Spleen (tissue), 11 donors: ENCODE results near the gene LGALS3. TPM values are rescaled to one million over a fixed set of nuclear protein-coding genes. Genes with fewer than 3 reads are reported as not detected.

Experiments used
- DNase-seq: peaks from one replicate; pipeline ENCODE4 v3.0.0-alpha.2; 2020
- H3K27ac ChIP-seq, 8 donors: fragments of 200-600 bp; sonication (generic) in 7 of 8; 1 replicate in 4 of 8; 2 replicates in 4 of 8; pipeline versions ENCODE4 v1.5.0 to v1.8.0; 2016 to 2021; ENCODE audit warnings: inconsistent platforms in 4 of 8, mild to moderate bottlenecking in 4 of 8, moderate library complexity in 1 of 8
- H3K27me3 ChIP-seq, 7 donors: fragments of 200-600 bp; sonication (generic) in 6 of 7; replicated peaks in 1 of 7; 1 replicate in 4 of 7; 2 replicates in 3 of 7; pipeline versions ENCODE4 v1.5.0 to v1.8.0; 2016 to 2021; ENCODE audit warnings: inconsistent platforms in 3 of 7, mild to moderate bottlenecking in 1 of 7
- H3K36me3 ChIP-seq, 6 donors: fragments of 200-600 bp; sonication (generic) in 5 of 6; 1 replicate in 4 of 6; 2 replicates in 2 of 6; pipeline versions ENCODE4 v1.5.0 to v1.8.0; 2016 to 2021; ENCODE audit warnings: inconsistent platforms in 2 of 6
- H3K4me1 ChIP-seq, 6 donors: fragments of 200-600 bp; sonication (generic) in 5 of 6; 1 replicate in 3 of 6; 2 replicates in 3 of 6; pipeline versions ENCODE4 v1.5.0 to v1.8.0; 2016 to 2021; ENCODE audit warnings: inconsistent platforms in 3 of 6
- H3K4me3 ChIP-seq, 8 donors: fragments of 200-600 bp; sonication (generic) in 7 of 8; 1 replicate in 4 of 8; 2 replicates in 4 of 8; pipeline versions ENCODE4 v1.5.0 to v1.8.0; 2016 to 2021; ENCODE audit warnings: inconsistent platforms in 4 of 8, mild to moderate bottlenecking in 4 of 8, moderate library complexity in 2 of 8
- H3K9me3 ChIP-seq, 8 donors: fragments of 200-600 bp; sonication (generic) in 7 of 8; 1 replicate in 4 of 8; 2 replicates in 4 of 8; pipeline versions ENCODE4 v1.5.0 to v1.8.0; 2016 to 2021; ENCODE audit warnings: inconsistent platforms in 4 of 8
- CTCF ChIP-seq, 11 experiments: fragments of 200-600 bp in 7 of 11; fragments of 450-650 bp in 4 of 11; sonication (generic) in 4 of 11; IDR thresholded peaks in 8 of 11; conservative IDR thresholded peaks in 3 of 11; 1 replicate in 7 of 11; 2 replicates in 4 of 11; pipeline versions ENCODE4 v1.4.0 to v1.8.0; 2016 to 2021; ENCODE audit warnings: antibody characterized with exemption in 11 of 11, inconsistent platforms in 4 of 11, mild to moderate bottlenecking in 1 of 11
- POLR2A ChIP-seq, 3 donors: fragments of 450-650 bp; IDR thresholded peaks; one replicate each; pipeline ENCODE4 v1.5.1; 2017; ENCODE audit warnings: antibody characterized with exemption in 3 of 3, mild to moderate bottlenecking in 1 of 3
- POLR2AphosphoS5 ChIP-seq, 3 donors: sonication (generic); formaldehyde crosslinking; IDR thresholded peaks; one replicate each; pipeline ENCODE4 v1.5.1; 2017; ENCODE audit warnings: antibody characterized with exemption in 3 of 3
- WGBS, 5 donors: extraction: QIAGEN DNeasy Blood & Tissue Kit in 3 of 5; methylation state at CpG; one replicate each; pipeline versions ENCODE4 v1.1.5 to v1.1.7; 2013 to 2018; 5-methylcytosine and 5-hydroxymethylcytosine counted together
- intact Hi-C: fragments of 100-400 bp; cut with DNase I; formaldehyde crosslinking; loops from one replicate; pipeline ENCODE4 v1.15.0; 2023; ENCODE audit warnings: low total_unique reads
- polyA plus RNA-seq, 3 donors: library from polyadenylated mRNA; stranded (reverse); fragments of 200-250 nt; gene quantifications; one replicate each; pipeline ENCODE4 v1.2.1, GENCODE V29; 2013
- total RNA-seq, 7 donors: library from RNA; depleted of rRNA in 3 of 7; stranded (reverse); fragments of >200 nt in 3 of 7; fragmentation: NEBNext Ultra II Directional in 4 of 7; extraction: Animal tissue kit (Norgen Biotek cat#: 25700) in 4 of 7; gene quantifications; one replicate each; pipeline versions ENCODE4 v1.1.0 to v1.2.1, GENCODE V29; 2016 to 2021
- donor health status: healthy with polysubstance abuse.
- donor health status: DM: no; HTN: no; CAD: no; lungs with moderate emphysema.
- donor health status: DM: no; HTN: no; CAD: no.
- donor health status: Bipolar disorder and iron deficiency.
- donor health status: healthy.
- donor health status: DM: no; HTN: no; CAD: no.
- donor health status: DM: yes; HTN: yes; CAD: no.

The LGALS3 gene
- total and polyA plus RNA-seq, 10 donors: 37.4 to 201 (median 60.8) TPM

DNA sequence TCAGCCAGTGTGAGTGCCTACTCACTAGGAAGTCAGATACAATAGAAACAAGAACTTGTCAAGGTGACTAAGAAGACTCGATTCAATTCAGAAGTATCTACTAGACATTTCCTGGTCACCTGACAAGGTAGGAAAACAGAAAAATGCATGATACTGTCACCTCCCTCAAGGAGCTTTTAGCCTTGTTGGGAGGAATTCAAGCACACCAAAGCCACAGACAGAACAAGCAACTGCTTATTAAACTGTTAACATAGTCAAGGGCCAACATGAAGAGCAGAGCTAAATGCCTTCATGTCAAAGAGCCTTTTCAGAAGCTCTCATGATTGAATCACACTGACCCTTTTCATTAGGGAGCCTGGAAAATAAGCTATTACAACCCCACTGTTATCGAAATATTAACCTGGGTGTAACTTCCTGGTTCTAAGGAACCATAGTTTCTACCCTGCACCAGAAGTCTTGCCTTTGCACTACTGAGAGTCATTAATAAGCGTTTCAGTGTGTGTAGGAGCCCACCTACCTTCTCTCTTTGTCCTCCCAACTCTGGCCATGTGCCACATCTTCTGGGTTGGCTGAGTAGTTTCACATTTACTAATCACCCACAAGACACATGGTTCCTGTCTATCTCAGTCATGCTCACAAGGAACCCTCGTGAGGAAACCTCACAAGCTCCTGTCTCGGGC, 31.0 kb upstream of the LGALS3 start:
- H3K27ac ChIP-seq: peak overlapping the region in 7 of 8 donors; percentile 29 to 86 (median 63)
- H3K4me3 ChIP-seq: no peak overlapping the region
- no peaks in the 10 kb centered on the region for H3K27me3 ChIP-seq
- WGBS, 5 donors: 32 to 45% (median 40%) methylated on average over 5 of the region's 5 CpGs
- H3K36me3 ChIP-seq: no peaks in the 10 kb centered on the region
- no peaks in the 10 kb centered on the region for H3K9me3 ChIP-seq
- DNase-seq: no peak
- intact Hi-C loops: loop anchor here (5.0 kb wide), 1 partner anchor 34 kb away; no protein-coding TSS in a partner anchor
- TF ChIP-seq POLR2A (IDR thresholded peaks at IDR 0.05) (no peak), CTCF (IDR thresholded peaks at IDR 0.05 in 8 of 11, conservative IDR thresholded peaks at IDR 0.05 in 3 of 11) (no peak), POLR2AphosphoS5 (IDR thresholded peaks at IDR 0.05) (no peak)
- H3K4me1 ChIP-seq: peaks cover 17 to 57% (median 33%) of the 10 kb centered on the region in 6 donors

DNA sequence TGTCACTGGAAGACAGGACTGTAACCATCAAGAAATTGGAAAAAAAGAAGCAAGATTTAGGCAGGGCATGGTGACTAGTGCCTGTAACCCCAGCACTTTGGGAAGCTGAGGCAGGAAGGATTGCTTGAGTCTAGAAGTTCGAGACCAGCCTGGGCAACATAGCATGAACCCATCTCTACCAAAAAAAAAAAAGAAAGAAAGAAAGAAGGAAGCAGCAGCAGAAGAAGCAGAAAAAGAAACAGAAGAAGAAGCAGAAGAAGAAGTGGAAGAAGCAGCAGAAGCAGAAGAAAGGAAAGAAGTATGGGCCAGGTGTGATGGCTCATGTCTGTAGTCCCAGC, 30.5 kb upstream of the LGALS3 start:
- DNase-seq: no peak
- Histone ChIP-seq H3K27me3 (no peaks in the 10 kb centered on the region), H3K27ac (peak overlapping the region in 6 of 8 donors; percentile 41 to 86 (median 63)), H3K36me3 (no peaks in the 10 kb centered on the region), H3K4me1 (peaks cover 22 to 62% (median 38%) of the 10 kb centered on the region in 6 donors), H3K9me3 (no peaks in the 10 kb centered on the region), H3K4me3 (no peak overlapping the region)
- intact Hi-C loops: loop anchor here (5.0 kb wide), 1 partner anchor 34 kb away; no protein-coding TSS in a partner anchor
- 58 to 88% (median 74%) methylated on average over 1 of the region's 1 CpG for WGBS, 5 donors
- TF ChIP-seq POLR2A (IDR thresholded peaks at IDR 0.05): no peak
- no peak for TF ChIP-seq CTCF (IDR thresholded peaks at IDR 0.05 in 8 of 11, conservative IDR thresholded peaks at IDR 0.05 in 3 of 11)
- no peak for TF ChIP-seq POLR2AphosphoS5 (IDR thresholded peaks at IDR 0.05)

DNA sequence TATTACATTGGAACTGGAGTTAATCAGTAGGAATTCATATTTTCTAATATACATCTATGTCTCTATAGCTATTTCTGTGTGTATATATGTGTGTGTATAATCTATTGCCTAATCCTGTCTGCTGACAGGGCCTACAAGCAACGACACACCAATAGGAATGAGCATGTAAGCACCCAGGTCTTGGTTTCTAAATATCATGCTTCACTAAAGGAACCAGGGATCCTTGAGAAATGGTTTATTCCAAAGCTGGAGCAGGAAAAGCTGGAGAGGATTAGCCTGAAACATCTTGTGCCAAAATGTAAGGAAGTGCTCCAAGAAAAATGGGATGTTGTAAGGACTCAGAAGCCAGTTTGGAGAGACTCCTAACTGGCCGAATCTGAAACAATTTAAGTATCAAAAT, 29.3 kb upstream of the LGALS3 start:
- H3K27me3 ChIP-seq: no peaks in the 10 kb centered on the region
- 62 to 86% (median 71%) methylated on average over 2 of the region's 2 CpGs for WGBS, 5 donors
- peaks cover 34 to 74% (median 50%) of the 10 kb centered on the region in 6 donors for H3K4me1 ChIP-seq
- no peak for DNase-seq
- intact Hi-C loops: loop anchor here (5.0 kb wide), 1 partner anchor 33 kb away; no protein-coding TSS in a partner anchor
- peaks cover 0 to 7% (median 3%) of the 10 kb centered on the region in 8 donors for H3K9me3 ChIP-seq
- H3K27ac ChIP-seq: peak overlapping the region in 3 of 8 donors; percentile 27 to 86 (median 67)
- TF ChIP-seq CTCF (IDR thresholded peaks at IDR 0.05 in 8 of 11, conservative IDR thresholded peaks at IDR 0.05 in 3 of 11) (no peak), POLR2AphosphoS5 (IDR thresholded peaks at IDR 0.05) (no peak), POLR2A (IDR thresholded peaks at IDR 0.05) (no peak)
- H3K4me3 ChIP-seq: no peak overlapping the region
- H3K36me3 ChIP-seq: no peaks in the 10 kb centered on the region

DNA sequence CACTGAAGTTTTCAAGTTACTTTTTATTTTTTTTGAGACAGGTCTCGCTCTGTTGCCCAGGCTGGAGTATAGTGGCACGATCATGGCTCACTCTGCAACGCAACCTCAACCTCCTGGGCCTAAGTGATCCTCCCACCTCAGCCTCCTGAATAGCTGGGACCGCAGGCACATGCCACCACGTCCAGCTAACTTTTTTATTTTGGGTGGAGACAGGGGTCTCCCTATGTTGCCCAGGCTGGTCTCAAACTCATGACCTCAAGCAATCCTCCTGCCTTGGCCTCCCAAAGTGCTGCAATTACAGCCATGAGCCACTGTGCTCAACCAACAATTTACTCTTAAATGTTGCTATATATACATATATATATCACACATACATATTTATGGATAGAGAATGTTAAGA, 27.4 kb upstream of the LGALS3 start:
- H3K4me1 ChIP-seq: peaks cover 34 to 89% (median 53%) of the 10 kb centered on the region in 6 donors
- TF ChIP-seq POLR2AphosphoS5 (IDR thresholded peaks at IDR 0.05) (no peak), CTCF (IDR thresholded peaks at IDR 0.05 in 8 of 11, conservative IDR thresholded peaks at IDR 0.05 in 3 of 11) (no peak), POLR2A (IDR thresholded peaks at IDR 0.05) (no peak)
- no peaks in the 10 kb centered on the region for H3K36me3 ChIP-seq
- H3K4me3 ChIP-seq: no peak overlapping the region
- H3K27me3 ChIP-seq: no peaks in the 10 kb centered on the region
- intact Hi-C loops: no loop called here
- peaks cover 0 to 7% (median 3%) of the 10 kb centered on the region in 8 donors for H3K9me3 ChIP-seq
- 89 to 97% (median 94%) methylated on average over 5 of the region's 5 CpGs for WGBS, 5 donors
- H3K27ac ChIP-seq: peak overlapping the region; percentile 55 to 90 (median 82)
- DNase-seq: peak; percentile 51
